SK-N-SH (cell line): ENCODE results near the gene ARPC5. TPM values are rescaled to one million over a fixed set of nuclear protein-coding genes. Genes with fewer than 3 reads are reported as not detected.

Source experiments
- CTCF ChIA-PET: fragments of 300-600, 350-600 bp; formaldehyde crosslinking; extraction: SDS; loops from one replicate; lab custom pipeline; 2021; lab: Yijun Ruan, JAX
- POLR2A ChIA-PET: fragments of 350-600 bp; sonication (Branson Sonifier 250); formaldehyde crosslinking; extraction: SDS; loops from one replicate; lab custom pipeline; 2020; ENCODE audit warnings: antibody characterized with exemption, inconsistent platforms; lab: Yijun Ruan, JAX
- DNase-seq: peaks from one replicate; pipeline ENCODE4 v3.0.0; 2012
- H2AFZ ChIP-seq: fragments of 200-600 bp; sonication (generic); 2 replicates; pipeline ENCODE4 v1.8.1; 2016; ENCODE audit warnings: antibody characterized with exemption, mild to moderate bottlenecking, low read depth
- H3F3A ChIP-seq: fragments of 200-600 bp; sonication (generic); replicated peaks from 2 replicates; pipeline ENCODE3; 2016; ENCODE audit warnings: antibody characterized with exemption, mild to moderate bottlenecking; ENCODE audit not compliant: insufficient read depth
- H3K27ac ChIP-seq, 2 experiments: fragments of 200-500 bp in 1 of 2; fragments of 200-600 bp in 1 of 2; sonication (Bioruptor generic) in 1 of 2; sonication (generic), shearing (Covaris generic) in 1 of 2; 2 replicates each; pipeline versions ENCODE4 v1.5.1 to v1.6.1; 2014 to 2016; ENCODE audit warnings: low read depth in 2 of 2, inconsistent platforms in 1 of 2, low read length in 1 of 2, mild to moderate bottlenecking in 1 of 2, mixed read lengths in 1 of 2
- H3K27me3 ChIP-seq: fragments of 200-600 bp; sonication (generic), shearing (Covaris generic); 2 replicates; pipeline ENCODE4 v1.6.1; 2016; ENCODE audit warnings: mixed run types; ENCODE audit not compliant: insufficient read depth
- H3K36me3 ChIP-seq, 2 experiments: fragments of 200-500 bp in 1 of 2; fragments of 200-600 bp in 1 of 2; sonication (Bioruptor generic) in 1 of 2; sonication (generic) in 1 of 2; replicated peaks in 1 of 2; 2 replicates each; pipeline versions ENCODE3 to v1.5.1; 2014 to 2016; ENCODE audit warnings: low read length in 1 of 2, mild to moderate bottlenecking in 1 of 2; ENCODE audit not compliant: insufficient read depth in 2 of 2, control insufficient read depth in 1 of 2
- H3K4me1 ChIP-seq, 2 experiments: fragments of 200-500 bp in 1 of 2; fragments of 200-600 bp in 1 of 2; sonication (Bioruptor generic) in 1 of 2; sonication (generic), shearing (Covaris generic) in 1 of 2; 2 replicates each; pipeline versions ENCODE4 v1.5.1 to v1.6.1; 2014 to 2016; ENCODE audit warnings: low read depth in 1 of 2, low read length in 1 of 2, mixed run types in 1 of 2; ENCODE audit not compliant: insufficient read depth in 2 of 2, control insufficient read depth in 1 of 2
- H3K4me2 ChIP-seq: fragments of 200-600 bp; sonication (generic), shearing (Covaris generic); 2 replicates; pipeline ENCODE4 v1.6.1; 2017; ENCODE audit warnings: mixed run types
- H3K4me3 ChIP-seq, 2 experiments: fragments of 200-500 bp in 1 of 2; fragments of 200-600 bp in 1 of 2; sonication (Bioruptor generic) in 1 of 2; sonication (generic), shearing (Covaris generic) in 1 of 2; 2 replicates each; pipeline versions ENCODE4 v1.5.1 to v1.8.1; 2014 to 2016; ENCODE audit warnings: low read depth in 2 of 2, inconsistent platforms in 1 of 2, low read length in 1 of 2, mild to moderate bottlenecking in 1 of 2, mixed read lengths in 1 of 2, moderate library complexity in 1 of 2
- H3K79me2 ChIP-seq: fragments of 200-600 bp; sonication (generic); 2 replicates; pipeline ENCODE4 v1.8.1; 2017; ENCODE audit warnings: mild to moderate bottlenecking; ENCODE audit not compliant: insufficient read depth
- H3K9ac ChIP-seq: fragments of 200-600 bp; sonication (generic); 2 replicates; pipeline ENCODE4 v1.6.1; 2017; ENCODE audit warnings: mixed run types
- H3K9me2 ChIP-seq: fragments of 200-600 bp; sonication (generic); 2 replicates; pipeline ENCODE4 v1.6.1; 2017; ENCODE audit warnings: mixed run types
- H3K9me3 ChIP-seq: fragments of 200-600 bp; sonication (generic); 2 replicates; pipeline ENCODE4 v1.6.1; 2017; ENCODE audit warnings: mixed run types, mild to moderate bottlenecking, moderate library complexity
- H4K20me1 ChIP-seq: fragments of 200-600 bp; sonication (generic); 2 replicates; pipeline ENCODE4 v1.6.1; 2017; ENCODE audit warnings: mild to moderate bottlenecking, mixed run types; ENCODE audit not compliant: insufficient read depth
- CHD2 ChIP-seq: fragments of 150-350 bp; IDR thresholded peaks from 2 replicates; pipeline ENCODE4 v1.6.1; 2018; ENCODE audit warnings: low read length; ENCODE audit not compliant: partially characterized antibody
- FOSL2 ChIP-seq: IDR thresholded peaks from 2 replicates; pipeline ENCODE4 v1.4.0; 2012; ENCODE audit warnings: low read depth, mild to moderate bottlenecking, moderate library complexity, borderline replicate concordance
- FOXM1 ChIP-seq: IDR thresholded peaks from 2 replicates; pipeline ENCODE4 v1.4.0; 2012; ENCODE audit warnings: low read depth, mild to moderate bottlenecking
- GABPA ChIP-seq: IDR thresholded peaks from 2 replicates; pipeline ENCODE4 v1.4.0; 2012; ENCODE audit warnings: low read depth, mild to moderate bottlenecking
- MAX ChIP-seq: IDR thresholded peaks from 2 replicates; pipeline ENCODE4 v1.4.0; 2012; ENCODE audit warnings: low read depth
- NRF1 ChIP-seq: IDR thresholded peaks from 2 replicates; pipeline ENCODE4 v1.6.1; 2012; ENCODE audit warnings: low read depth, mild to moderate bottlenecking, low read length
- SIN3A ChIP-seq: IDR thresholded peaks from 2 replicates; pipeline ENCODE4 v1.6.1; 2012; ENCODE audit warnings: low read depth, mild to moderate bottlenecking, low read length, moderate library complexity, borderline replicate concordance
- TCF12 ChIP-seq: IDR thresholded peaks from 2 replicates; pipeline ENCODE4 v1.4.0; 2012
- ZBTB33 ChIP-seq: IDR thresholded peaks from 2 replicates; pipeline ENCODE4 v1.4.0; 2012; ENCODE audit warnings: low read depth, borderline replicate concordance
- WGBS: methylation state at CpG from one replicate; pipeline ENCODE4 v1.1.6; 2017; ENCODE audit warnings: low lambda C conversion rate; 5-methylcytosine and 5-hydroxymethylcytosine counted together
- polyA plus RNA-seq, 3 experiments: library from polyadenylated mRNA; depleted of rRNA; stranded (reverse); fragments of >200 nt; gene quantifications; 2 replicates each; pipeline ENCODE4 v1.2.3, GENCODE V29; 2012
- TF ChIP-seq, protein P1 (sequence below): IDR thresholded peaks from 2 replicates; pipeline ENCODE4; 2012

ARPC5 gene
- polyA plus RNA-seq, 1 of the 3 experiments (the other 2 are of a cell fraction), result 66.8 TPM

DNA sequence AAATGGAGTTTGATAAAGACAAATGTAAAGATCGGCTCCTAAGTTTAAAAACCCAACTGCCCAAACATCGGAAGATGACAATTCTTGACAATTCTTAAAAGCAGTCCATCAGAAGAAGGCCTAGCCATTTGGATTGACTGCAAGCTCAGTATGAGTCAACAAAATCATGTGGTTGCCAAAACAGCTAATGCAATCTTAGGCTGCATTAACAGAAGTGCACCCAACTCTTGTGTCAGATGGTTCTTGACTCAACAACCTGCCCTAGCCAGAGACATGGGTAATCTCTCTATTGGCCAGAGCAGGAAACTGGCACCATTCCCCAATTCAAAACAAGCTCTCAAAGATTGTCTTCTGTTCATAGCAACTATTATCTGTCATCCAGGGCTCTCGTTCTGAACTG lies 35.4 kb downstream of the ARPC5 start (continued):
- TF ChIP-seq ZBTB33 (no peak), FOSL2 (peak; percentile 43; the same call in 1 of the 2 replicates), NRF1 (no peak), SIN3A (no peak)

- H3K79me2 ChIP-seq, result no peaks in the 10 kb centered on the region
- H3K36me3 ChIP-seq, result no peaks in the 10 kb centered on the region
- H2AFZ ChIP-seq, result peak overlapping the region; percentile 45
- WGBS, result 60% methylated on average over 2 of the region's 2 CpGs
- no peak for TF ChIP-seq CHD2
- TF ChIP-seq TCF12, result peak; percentile 6; the same call in 1 of the 2 replicates
- H3K4me2 ChIP-seq, result no peak overlapping the region
- H3K4me3 ChIP-seq, result no peak overlapping the region
- H3K4me1 ChIP-seq, result peaks cover 3 to 6% of the 10 kb centered on the region in 2 experiments; a peak in 1 of 4 replicates
- peaks cover 9% of the 10 kb centered on the region for H3F3A ChIP-seq
- H3K9me2 ChIP-seq, result no peaks in the 10 kb centered on the region
- ChIA-PET POLR2A (no interaction called here), CTCF (interaction anchor here (1.1 to 4.2 kb wide), 2 partner anchors 11 to 57 kb away, joined by 3 to 19 read pairs; no protein-coding TSS in a partner anchor)
- H3K27me3 ChIP-seq, result no peaks in the 10 kb centered on the region
- DNase-seq, result no peak
- H4K20me1 ChIP-seq, result no peaks in the 10 kb centered on the region
- no peaks in the 10 kb centered on the region for H3K9me3 ChIP-seq
- H3K27ac ChIP-seq, result peak overlapping the region; percentile 25 to 31; a peak in 2 of 4 replicates
- H3K9ac ChIP-seq, result no peak overlapping the region
Measured at GRCh38 chr1:183598386-183598785, 37.2 kb downstream of the ARPC5 start.

GRCh38 chr1:183597656-183598347 lies 37.8 kb downstream of the ARPC5 start:
- peak overlapping the region; percentile 45; the same call in 1 of the 2 replicates for H2AFZ ChIP-seq
- CTCF ChIA-PET, result interaction anchor here (4.2 kb wide), 1 partner anchor 11 kb away, joined by 19 read pairs; no protein-coding TSS in a partner anchor
- H4K20me1 ChIP-seq, result no peaks in the 10 kb centered on the region
- H3K4me3 ChIP-seq, result no peak overlapping the region
- no peaks in the 10 kb centered on the region for H3K9me2 ChIP-seq
- no peak overlapping the region for H3K4me2 ChIP-seq
- no peak overlapping the region for H3K9ac ChIP-seq
- TF ChIP-seq FOXM1 (no peak), MAX (no peak), GABPA (no peak)
- TF ChIP-seq, protein P1, sequence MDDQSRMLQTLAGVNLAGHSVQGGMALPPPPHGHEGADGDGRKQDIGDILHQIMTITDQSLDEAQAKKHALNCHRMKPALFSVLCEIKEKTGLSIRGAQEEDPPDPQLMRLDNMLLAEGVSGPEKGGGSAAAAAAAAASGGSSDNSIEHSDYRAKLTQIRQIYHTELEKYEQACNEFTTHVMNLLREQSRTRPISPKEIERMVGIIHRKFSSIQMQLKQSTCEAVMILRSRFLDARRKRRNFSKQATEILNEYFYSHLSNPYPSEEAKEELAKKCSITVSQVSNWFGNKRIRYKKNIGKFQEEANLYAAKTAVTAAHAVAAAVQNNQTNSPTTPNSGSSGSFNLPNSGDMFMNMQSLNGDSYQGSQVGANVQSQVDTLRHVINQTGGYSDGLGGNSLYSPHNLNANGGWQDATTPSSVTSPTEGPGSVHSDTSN, result no peak
- no peaks in the 10 kb centered on the region for H3K36me3 ChIP-seq
- peaks cover 8% of the 10 kb centered on the region for H3F3A ChIP-seq
- no peaks in the 10 kb centered on the region for H3K27me3 ChIP-seq
- no peak for DNase-seq
- no peaks in the 10 kb centered on the region for H3K79me2 ChIP-seq
- peaks cover 0 to 6% of the 10 kb centered on the region in 2 experiments; a peak in 1 of 4 replicates for H3K4me1 ChIP-seq
- POLR2A ChIA-PET, result no interaction called here
- H3K9me3 ChIP-seq, result no peaks in the 10 kb centered on the region
- 81% methylated on average over 5 of the region's 5 CpGs for WGBS
- peak overlapping the region; percentile 25 to 31; a peak in 2 of 4 replicates for H3K27ac ChIP-seq
